MG63 (cell line): ENCODE data around the gene RBM17. TPM values are rescaled to one million over a fixed set of nuclear protein-coding genes. Genes with fewer than 3 reads are reported as not detected.
"Not testable (repeated sequence)": the region's sequence is repeated elsewhere in the genome, so short reads cannot be mapped to it uniquely, and the experiment has no call there.

Experiments
- DNase-seq: peaks from one replicate; pipeline ENCODE4 v3.0.0-alpha.2; 2020
- H3K27me3 ChIP-seq: fragments of 250-450 bp; sonication (Bioruptor Pico); 2 replicates; pipeline ENCODE4 v1.5.1; 2020; ENCODE audit warnings: mild to moderate bottlenecking, moderate library complexity
- H3K36me3 ChIP-seq: fragments of 250-450 bp; sonication (Bioruptor Pico); 2 replicates; pipeline ENCODE4 v1.5.1; 2020; ENCODE audit warnings: mild to moderate bottlenecking, moderate library complexity
- H3K4me3 ChIP-seq: fragments of 250-450 bp; sonication (Bioruptor Pico); 2 replicates; pipeline ENCODE4 v1.5.1; 2020; ENCODE audit warnings: mild to moderate bottlenecking, moderate library complexity
- H3K9me3 ChIP-seq: fragments of 250-450 bp; sonication (Bioruptor Pico); 2 replicates; pipeline ENCODE4 v1.5.1; 2020; ENCODE audit warnings: mild to moderate bottlenecking, moderate library complexity
- total RNA-seq: library from RNA; depleted of rRNA; stranded (reverse); fragments of >200 nt; shearing (Covaris generic); gene quantifications from 2 replicates; pipeline ENCODE4 v1.2.3, GENCODE V29; 2014; ENCODE audit warnings: low replicate concordance

Gene RBM17
- total RNA-seq, 1 experiment from 2014 or later = 27.2 TPM

- Histone ChIP-seq H3K27me3 (no peaks in the 10 kb centered on the region), H3K9me3 (no peaks in the 10 kb centered on the region), H3K36me3 (peaks cover 12% of the 10 kb centered on the region; the same call in 1 of the 2 replicates), H3K4me3 (no peak overlapping the region)
- DNase-seq = no peak
Measured at GRCh38 chr10:6146921-6147320, 58.1 kb downstream of the RBM17 start.

GRCh38 chr10:6148251-6148701 lies 59.4 kb downstream of the RBM17 start:
- H3K27me3 ChIP-seq = no peaks in the 10 kb centered on the region
- H3K36me3 ChIP-seq = peaks cover 12% of the 10 kb centered on the region; the same call in 1 of the 2 replicates
- no peaks in the 10 kb centered on the region for H3K9me3 ChIP-seq
- no peak for DNase-seq
- H3K4me3 ChIP-seq = no peak overlapping the region

- Histone ChIP-seq H3K4me3 (no peak overlapping the region), H3K9me3 (no peaks in the 10 kb centered on the region), H3K36me3 (peaks cover 12% of the 10 kb centered on the region; the same call in 1 of the 2 replicates), H3K27me3 (no peaks in the 10 kb centered on the region)
- DNase-seq = no peak
Measured at GRCh38 chr10:6148908-6149307, 60.1 kb downstream of the RBM17 start.

- no peak overlapping the region for H3K4me3 ChIP-seq
- H3K27me3 ChIP-seq = no peaks in the 10 kb centered on the region
- no peaks in the 10 kb centered on the region for H3K9me3 ChIP-seq
- DNase-seq = no peak
- peaks cover 10% of the 10 kb centered on the region; the same call in 1 of the 2 replicates for H3K36me3 ChIP-seq
Measured at GRCh38 chr10:6151087-6151977, 62.5 kb downstream of the RBM17 start.

- Histone ChIP-seq H3K9me3 (no peaks in the 10 kb centered on the region), H3K36me3 (no peaks in the 10 kb centered on the region; the same call in none of the 2 replicates), H3K27me3 (no peaks in the 10 kb centered on the region), H3K4me3 (no peak overlapping the region)
- no peak for DNase-seq
Measured at GRCh38 chr10:6153845-6154244, 65.0 kb downstream of the RBM17 start.

GRCh38 chr10:6154566-6154965 lies 65.7 kb downstream of the RBM17 start:
- Histone ChIP-seq H3K9me3 (no peaks in the 10 kb centered on the region), H3K36me3 (no peaks in the 10 kb centered on the region; the same call in none of the 2 replicates), H3K4me3 (no peak overlapping the region), H3K27me3 (no peaks in the 10 kb centered on the region)
- DNase-seq = no peak

- H3K9me3 ChIP-seq = no peaks in the 10 kb centered on the region
- peaks cover 1% of the 10 kb centered on the region for H3K36me3 ChIP-seq
- no peak overlapping the region; the same call in 1 of the 2 replicates for H3K4me3 ChIP-seq
- no peak for DNase-seq
- no peaks in the 10 kb centered on the region for H3K27me3 ChIP-seq
Measured at GRCh38 chr10:6158276-6158675, 69.4 kb downstream of the RBM17 start.

GRCh38 chr10:6161921-6162320 lies 73.1 kb downstream of the RBM17 start:
- DNase-seq = no peak
- H3K9me3 ChIP-seq = no peaks in the 10 kb centered on the region
- no peak overlapping the region for H3K4me3 ChIP-seq
- H3K36me3 ChIP-seq = peaks cover 22% of the 10 kb centered on the region
- H3K27me3 ChIP-seq = no peaks in the 10 kb centered on the region

GRCh38 chr10:6162589-6163356 lies 73.9 kb downstream of the RBM17 start:
- Histone ChIP-seq H3K4me3 (peak overlapping the region; percentile 97), H3K36me3 (peaks cover 30% of the 10 kb centered on the region), H3K27me3 (no peaks in the 10 kb centered on the region), H3K9me3 (no peaks in the 10 kb centered on the region)
- no peak for DNase-seq

GRCh38 chr10:6163364-6164270 lies 74.8 kb downstream of the RBM17 start:
- H3K27me3 ChIP-seq = no peaks in the 10 kb centered on the region
- H3K9me3 ChIP-seq = no peaks in the 10 kb centered on the region
- peak overlapping the region; percentile 97 for H3K4me3 ChIP-seq
- H3K36me3 ChIP-seq = peaks cover 39% of the 10 kb centered on the region
- DNase-seq = peak; percentile 91

- Histone ChIP-seq H3K36me3 (peaks cover 39% of the 10 kb centered on the region), H3K27me3 (no peaks in the 10 kb centered on the region), H3K4me3 (peak overlapping the region; percentile 97), H3K9me3 (no peaks in the 10 kb centered on the region)
- DNase-seq = no peak
Measured at GRCh38 chr10:6164271-6165095, 75.6 kb downstream of the RBM17 start.

- DNase-seq = no peak
- Histone ChIP-seq H3K9me3 (no peaks in the 10 kb centered on the region), H3K4me3 (no peak overlapping the region), H3K27me3 (no peaks in the 10 kb centered on the region), H3K36me3 (peaks cover 39% of the 10 kb centered on the region)
Measured at GRCh38 chr10:6165221-6165725, 76.4 kb downstream of the RBM17 start.

- peaks cover 39% of the 10 kb centered on the region for H3K36me3 ChIP-seq
- H3K9me3 ChIP-seq, H3K4me3 ChIP-seq, H3K27me3 ChIP-seq, DNase-seq: not testable (repeated sequence)
Measured at GRCh38 chr10:6165933-6166332, 77.1 kb downstream of the RBM17 start.
